HG03520 (cell line): Measurements from ENCODE around the gene DDX27.

Experiments used
- ATAC-seq: cut with Tn5 transposase; IDR thresholded peaks from one replicate; pipeline ENCODE4 v1.9.1; 2021; ENCODE audit warnings: mild to moderate bottlenecking, moderate library complexity; ENCODE audit not compliant: unreplicated experiment

Gene DDX27

DNA sequence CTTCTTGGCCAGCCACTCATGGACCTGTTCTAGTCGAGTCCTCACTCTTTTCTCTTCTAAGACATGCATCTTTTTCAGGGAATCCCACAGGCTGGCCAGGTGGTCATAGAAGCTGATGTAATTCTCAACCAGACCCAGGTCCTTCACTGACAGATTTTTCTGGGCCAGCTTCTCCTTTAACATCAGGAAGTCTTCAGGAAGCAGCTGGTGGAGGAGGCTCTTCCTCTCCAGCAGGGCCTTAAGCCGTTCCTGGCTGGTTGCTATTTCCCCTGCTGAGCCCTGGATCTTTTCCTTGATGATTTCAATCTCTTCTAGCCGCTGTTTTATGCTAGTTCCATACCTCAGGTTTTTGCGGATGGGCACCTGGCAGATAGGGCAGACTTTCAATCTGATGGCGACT lies 28.6 kb downstream of the DDX27 start:
- no peak for ATAC-seq

DNA sequence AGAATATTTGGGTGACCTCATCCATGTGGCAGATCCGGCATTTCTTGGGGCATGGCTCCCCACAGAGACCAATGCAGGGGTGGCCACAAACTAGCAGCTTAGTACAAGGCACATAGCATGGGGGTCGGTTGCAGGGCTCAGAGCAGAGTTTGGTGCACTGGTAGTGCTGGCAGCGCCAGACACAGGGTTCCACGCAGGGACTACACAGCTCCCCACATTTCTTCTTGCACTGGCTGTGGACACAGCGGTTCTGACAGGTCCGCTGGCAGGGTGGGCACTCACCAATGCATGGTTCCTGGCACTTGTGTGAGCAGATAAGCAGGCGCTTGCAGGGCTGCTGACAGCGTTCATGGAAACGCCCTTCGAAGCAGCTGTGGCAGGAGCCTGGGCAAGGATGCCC lies 29.1 kb downstream of the DDX27 start:
- no peak for ATAC-seq

DNA sequence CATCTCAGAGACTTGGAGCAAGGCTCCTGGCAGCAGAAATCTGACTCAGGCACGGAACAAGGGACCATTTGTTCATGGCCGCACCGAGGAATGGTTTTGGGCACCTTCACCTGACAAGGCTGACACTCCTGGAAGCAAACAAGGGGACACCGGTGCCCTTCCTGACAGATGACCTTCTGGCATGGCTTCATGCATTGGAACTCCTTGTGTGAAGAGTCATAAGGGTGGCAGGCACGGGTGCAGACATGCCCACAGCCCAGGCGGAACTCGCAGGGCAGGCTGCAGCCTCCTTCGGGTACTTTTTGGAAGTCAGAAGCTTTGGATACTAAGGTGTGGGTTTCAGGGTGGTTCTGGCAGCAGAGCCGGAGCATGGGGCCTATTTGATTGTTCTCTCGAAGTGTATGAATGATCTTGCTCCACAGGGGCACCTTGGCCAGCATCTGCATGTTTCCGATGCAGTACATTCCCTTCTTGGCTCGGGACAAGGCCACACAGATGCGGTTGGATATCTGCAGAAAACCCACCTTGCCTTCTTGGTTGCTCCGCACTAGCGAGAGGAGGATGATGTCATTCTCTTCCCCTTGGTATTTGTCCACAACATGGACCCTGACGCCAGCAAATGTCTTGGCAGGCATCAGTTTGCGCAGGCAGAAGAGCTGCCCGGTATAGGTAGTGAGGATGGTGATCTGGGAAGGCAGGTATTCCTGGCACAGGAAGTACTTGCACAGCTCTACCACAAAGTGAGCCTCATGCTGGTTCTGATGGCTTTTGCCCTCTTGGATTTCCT lies 29.9 kb downstream of the DDX27 start:
- no peak for ATAC-seq

- ATAC-seq, result no peak
Observed at GRCh38 chr20:49252556-49253350, 33.5 kb downstream of the DDX27 start.

- ATAC-seq, result no peak
Observed at GRCh38 chr20:49256261-49256660, 37.0 kb downstream of the DDX27 start.

DNA sequence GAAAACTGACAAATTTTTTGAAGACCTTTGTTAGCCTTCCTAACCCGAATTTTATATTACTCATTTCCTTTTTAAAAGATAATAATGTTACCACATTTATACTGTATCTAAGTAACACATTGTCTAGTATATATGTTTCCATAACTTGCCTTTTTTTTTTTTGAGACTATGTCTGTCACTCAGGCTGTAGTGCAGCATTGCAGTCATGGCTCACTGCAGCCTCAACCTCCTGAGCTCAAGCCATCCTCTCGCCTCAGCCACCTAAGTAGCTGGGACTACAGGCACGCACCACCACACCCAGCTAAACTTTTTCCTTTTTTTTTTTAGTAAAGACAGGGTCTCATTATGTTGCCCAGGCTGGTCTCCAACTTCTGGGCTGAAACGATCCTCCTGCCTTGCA lies 40.1 kb downstream of the DDX27 start:
- no peak for ATAC-seq

DNA sequence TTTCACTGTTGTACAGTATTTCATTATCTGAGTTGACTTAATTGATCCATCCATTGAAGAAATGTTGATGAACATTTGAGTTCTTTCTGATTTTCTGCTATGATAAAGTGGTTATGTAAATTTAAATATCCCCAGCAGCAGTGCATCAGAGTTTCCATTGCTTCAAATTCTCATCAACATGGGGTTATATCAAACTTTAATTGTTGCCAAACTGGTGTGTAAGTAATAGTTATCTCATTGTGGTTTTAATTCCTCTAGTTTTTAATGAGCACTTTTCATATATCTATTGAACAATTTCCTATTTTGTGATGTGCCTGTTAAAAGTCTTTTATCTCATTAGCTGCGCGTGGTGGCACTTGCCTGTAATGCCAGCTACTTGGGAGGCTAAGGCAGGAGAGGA lies 40.6 kb downstream of the DDX27 start:
- no peak for ATAC-seq

- ATAC-seq, result no peak
Observed at GRCh38 chr20:49260218-49260617, 41.0 kb downstream of the DDX27 start.

- no peak for ATAC-seq
Observed at GRCh38 chr20:49261173-49261572, 42.0 kb downstream of the DDX27 start.

DNA sequence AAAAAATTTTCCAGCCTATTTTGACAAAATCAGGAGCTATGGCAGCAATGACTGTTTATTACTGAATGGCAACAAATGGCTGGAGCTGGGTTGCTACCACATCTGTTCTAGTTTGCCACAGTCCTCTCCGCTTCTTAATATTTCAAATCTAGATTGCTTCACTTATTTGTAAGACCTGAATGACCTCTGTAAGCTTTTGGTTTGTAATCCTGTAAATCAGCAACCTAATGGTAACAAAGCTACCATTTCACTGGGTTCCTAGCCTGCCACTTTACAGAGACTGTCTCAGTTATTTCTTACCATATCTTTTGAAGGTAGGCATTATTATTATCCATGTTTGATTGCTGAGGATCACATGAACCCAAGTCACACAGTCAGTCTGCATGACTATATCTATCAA lies 43.2 kb downstream of the DDX27 start:
- no peak for ATAC-seq

GRCh38 chr20:49267327-49267726 lies 48.1 kb downstream of the DDX27 start:
- no peak for ATAC-seq

DNA sequence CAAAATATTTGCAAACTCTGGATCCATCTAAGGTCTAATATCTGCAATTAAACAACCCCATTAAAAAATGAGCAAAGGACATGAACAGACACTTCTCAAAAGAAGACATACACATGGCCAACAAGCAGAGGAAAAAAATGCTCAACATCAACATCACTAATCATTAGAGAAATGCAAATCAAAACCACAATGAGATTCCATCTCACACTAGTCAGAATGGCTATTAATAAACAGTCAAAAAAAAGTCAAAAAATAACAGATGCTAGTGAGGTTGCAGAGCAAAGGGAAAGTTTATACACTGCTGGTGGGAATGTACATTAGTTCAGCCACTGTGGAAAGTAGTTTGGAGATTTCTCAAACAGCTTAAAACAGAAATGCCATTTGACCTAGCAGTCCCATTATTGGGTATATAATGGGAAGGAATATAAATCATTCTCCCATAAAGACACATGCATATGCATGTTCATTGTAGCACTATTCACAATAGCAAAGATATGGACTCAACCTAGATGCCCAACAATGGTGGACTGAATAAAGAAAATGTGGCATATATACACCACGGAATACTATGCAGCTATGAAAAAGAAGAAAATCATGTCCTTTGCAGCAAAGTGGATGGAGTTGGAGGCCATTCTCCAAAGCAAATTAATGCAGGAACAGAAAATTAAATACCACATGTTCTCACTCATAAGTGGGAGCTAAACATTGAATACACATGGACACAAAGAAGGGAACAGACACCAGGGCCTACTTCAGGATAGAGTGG lies 49.6 kb downstream of the DDX27 start:
- ATAC-seq, result no peak

DNA sequence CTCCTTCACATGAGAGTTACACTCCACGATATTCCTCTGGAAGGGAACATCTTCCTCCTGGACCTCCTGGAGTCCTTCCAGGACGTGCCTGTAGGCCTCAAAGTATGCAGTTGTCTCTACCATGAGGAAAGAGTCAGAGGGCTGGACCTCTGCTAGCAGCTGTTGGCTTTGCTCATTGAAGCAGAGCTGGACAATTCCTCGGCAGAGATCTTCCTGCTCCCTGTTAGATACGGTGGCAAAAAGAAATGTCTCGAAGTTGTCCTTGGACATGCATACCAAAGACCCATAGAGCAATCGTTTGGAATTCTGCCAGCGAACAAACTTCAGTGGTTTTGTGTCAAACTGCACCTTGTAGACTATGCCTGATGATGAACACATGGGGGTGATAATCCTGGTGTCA lies 51.0 kb downstream of the DDX27 start:
- ATAC-seq, result no peak

DNA sequence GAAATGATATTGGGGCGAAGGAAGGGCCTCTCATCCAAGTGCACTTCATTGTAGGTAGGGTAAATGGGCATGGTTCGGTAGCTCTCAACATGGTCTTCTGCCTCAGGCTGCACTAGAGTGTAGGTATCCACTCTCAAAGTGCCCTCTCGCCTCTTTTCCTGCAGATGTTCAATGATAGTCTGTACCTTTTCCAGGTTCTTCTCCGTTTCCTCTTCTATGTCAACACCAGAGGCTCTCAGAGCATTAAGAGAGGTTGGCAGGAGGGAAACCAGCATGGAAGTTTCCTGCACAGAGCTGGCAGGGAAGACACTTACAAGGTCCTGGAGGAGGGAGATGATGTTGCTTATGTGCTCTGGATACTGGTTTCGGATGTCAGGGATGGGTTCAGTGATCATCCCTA lies 51.5 kb downstream of the DDX27 start:
- no peak for ATAC-seq

DNA sequence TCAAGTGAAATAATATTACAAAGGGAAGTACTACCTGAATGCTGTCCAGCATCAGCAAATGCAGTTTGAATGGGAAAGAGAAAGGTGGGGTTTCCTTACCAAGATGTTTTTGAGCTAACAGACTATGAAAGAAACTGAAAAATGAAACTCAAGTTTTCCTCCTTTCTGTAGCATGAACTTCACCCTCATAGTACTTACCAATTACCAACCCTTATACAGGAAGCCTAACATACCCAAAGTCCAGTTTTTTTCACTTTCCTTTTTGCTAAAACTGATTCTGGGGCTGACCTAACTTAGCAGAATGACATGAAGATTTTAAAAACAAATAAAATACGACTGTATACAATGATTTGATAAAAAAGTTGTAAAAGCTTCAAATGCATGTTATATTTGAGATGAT lies 53.4 kb downstream of the DDX27 start:
- no peak for ATAC-seq

DNA sequence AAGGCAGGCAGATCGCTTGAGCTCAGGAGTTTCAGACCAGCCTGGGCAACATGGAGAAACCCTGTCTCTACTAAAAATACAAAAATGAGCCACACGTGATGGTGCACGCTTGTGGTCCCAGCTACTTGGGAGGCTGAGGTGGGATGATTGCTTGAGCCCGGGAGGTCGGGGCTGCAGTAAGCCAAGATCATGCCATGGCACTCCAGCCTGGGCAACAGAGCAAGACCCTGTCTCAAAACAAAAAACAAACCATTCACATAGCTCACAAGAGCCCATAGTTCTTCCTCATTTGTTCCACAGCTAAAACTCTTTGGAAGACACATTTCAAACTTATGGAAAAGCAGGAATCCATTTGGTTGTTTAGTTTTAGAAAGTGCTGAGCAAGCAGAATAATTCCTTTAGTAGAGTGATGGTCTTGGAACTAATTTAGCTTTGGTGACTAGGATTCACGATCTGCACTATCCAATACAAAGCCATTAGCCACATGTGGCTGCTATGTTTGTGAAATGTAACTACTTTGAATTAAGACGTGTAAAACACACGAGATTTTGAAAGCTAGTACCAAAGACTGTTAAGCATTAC lies 54.6 kb downstream of the DDX27 start:
- ATAC-seq, result no peak

DNA sequence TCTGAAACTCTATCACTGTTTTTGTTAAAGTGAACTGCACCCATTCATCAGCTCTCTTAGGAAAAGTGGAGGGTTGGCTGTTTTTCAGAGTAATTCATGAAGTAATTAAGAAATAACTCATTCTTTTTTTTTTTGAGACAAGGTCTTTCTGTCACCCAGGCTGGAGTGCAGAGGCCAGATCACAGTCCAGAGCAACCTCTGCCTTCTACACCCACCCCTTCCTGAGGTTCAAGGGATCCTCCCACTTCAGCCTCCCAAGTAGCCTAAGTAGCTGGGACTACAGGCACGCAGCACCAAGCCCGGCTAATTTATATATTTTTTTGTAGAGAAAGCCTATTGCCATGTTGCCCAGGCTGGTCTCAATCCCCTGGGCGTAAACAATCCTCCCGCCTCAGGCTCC lies 56.0 kb downstream of the DDX27 start:
- no peak for ATAC-seq

GRCh38 chr20:49275636-49276035 lies 56.4 kb downstream of the DDX27 start:
- ATAC-seq, result no peak

DNA sequence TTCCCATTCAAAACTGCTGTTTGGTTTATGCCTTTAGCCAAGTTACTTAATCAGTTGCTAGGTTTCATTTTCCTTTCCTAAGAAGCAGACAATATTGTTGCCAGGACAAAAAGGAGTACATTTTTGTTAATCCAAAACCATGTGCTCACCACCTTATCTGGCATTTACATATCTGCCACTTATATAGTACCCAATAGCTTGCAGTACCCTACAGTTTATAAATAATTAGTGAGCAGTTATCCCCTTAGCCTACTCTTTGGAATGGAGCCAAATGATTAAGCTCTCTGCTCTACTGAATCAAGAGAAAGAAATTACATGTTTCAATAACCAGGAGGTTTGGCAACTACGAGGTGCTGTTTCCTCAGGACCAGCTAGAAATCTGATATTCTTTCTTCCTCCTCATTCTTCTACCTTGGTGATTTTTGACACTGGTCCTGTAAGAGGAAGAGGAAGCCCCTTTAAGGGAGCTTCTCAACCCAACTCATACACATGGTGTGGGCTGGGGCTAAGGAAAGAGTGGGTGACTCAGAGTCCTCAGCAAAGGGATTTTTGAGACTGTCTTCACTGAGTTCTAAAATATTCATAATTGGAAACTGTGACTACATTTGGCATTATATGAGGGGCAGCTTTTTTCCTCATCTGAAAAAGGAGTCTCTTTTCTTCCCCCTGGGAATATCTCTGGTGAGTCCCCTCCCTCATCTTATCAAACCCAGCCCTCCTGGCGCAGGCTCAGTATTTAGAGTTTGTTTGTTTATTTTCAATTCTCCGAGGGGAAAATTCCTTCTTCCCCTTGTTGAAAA lies 57.1 kb downstream of the DDX27 start:
- ATAC-seq, result no peak

GRCh38 chr20:49276961-49277785 lies 58.0 kb downstream of the DDX27 start:
- no peak for ATAC-seq
